ENCODE data around the gene CCDC71. TPM values are rescaled to one million over a fixed set of nuclear protein-coding genes. Genes with fewer than 3 reads are reported as not detected.

CCDC71 gene
- total and polyA plus RNA-seq, 2 of the 13 experiments (the other 11 are each of a cell fraction or from before 2014, with no cell fraction given): 9.7 to 14.3 TPM

DNA sequence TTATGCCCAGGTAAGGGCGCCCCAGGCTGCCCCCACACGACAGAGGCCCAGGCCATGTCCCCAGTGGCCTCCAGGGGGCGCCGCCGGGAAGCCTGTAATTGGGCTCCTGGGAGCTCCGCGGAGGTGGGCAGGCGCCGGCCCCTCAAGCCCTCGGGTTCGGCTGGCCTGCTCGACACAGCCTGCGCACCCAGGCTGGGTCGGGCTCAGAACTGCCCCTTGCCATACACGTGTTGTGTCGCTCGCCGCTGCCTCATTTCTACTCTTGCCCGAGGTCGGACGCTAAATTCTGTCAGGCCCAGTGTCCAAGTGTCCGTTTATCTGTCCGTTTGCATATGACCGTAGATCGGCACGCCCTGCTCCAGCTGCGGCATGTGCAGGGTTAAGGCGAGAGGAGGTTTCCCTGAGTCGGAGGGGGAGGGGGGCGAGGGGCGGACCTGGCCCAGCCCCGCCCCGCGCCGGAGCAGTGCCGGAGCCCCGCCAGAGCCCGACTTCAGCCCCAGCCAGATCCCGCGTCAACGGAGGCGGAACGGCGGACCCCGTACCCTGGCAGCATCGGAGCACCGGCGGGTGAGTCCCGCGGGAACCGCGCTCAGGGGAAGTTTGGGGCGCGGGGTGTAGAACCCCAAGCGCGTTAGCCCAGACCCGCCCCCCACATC is 5.1 kb upstream of the CCDC71 start, which contains the start of gene KLHDC8B (continued):
- TF ChIP-seq CC2D1A (CRISPR knock-in tag; IDR thresholded peaks at IDR 0.05) (0 out of 2 replicates have a peak, but pooled peaks have one; percentile 4), GATAD1 (CRISPR knock-in tag; IDR thresholded peaks at IDR 0.05) (0 out of 2 replicates have a peak, but pooled peaks have one; percentile 34), ZNF605 (CRISPR knock-in tag; IDR thresholded peaks at IDR 0.05) (peak; percentile 80), SAP130 (CRISPR knock-in tag; IDR thresholded peaks at IDR 0.05; ENCODE audit: low read depth) (peak; percentile 82), MYC (CRISPR knock-in tag; IDR thresholded peaks at IDR 0.05; ENCODE audit: borderline replicate concordance) (peak; percentile 79), ZBTB7B (CRISPR knock-in tag; IDR thresholded peaks at IDR 0.05) (peak; percentile 76; the same call in 1 of the 2 replicates), XRCC5 (optimal IDR thresholded peaks at IDR 0.05; ENCODE audit: low read length) (peak; percentile 91), EEA1 (CRISPR knock-in tag; IDR thresholded peaks at IDR 0.05; ENCODE audit: borderline replicate concordance) (0 out of 2 replicates have a peak, but pooled peaks have one; percentile 48), SPEN (CRISPR knock-in tag; IDR thresholded peaks at IDR 0.05; ENCODE audit: low read depth) (peak; percentile 72; the same call in 1 of the 2 replicates), PAX8 (CRISPR knock-in tag; IDR thresholded peaks at IDR 0.05; ENCODE audit: borderline replicate concordance) (0 out of 2 replicates have a peak, but pooled peaks have one; percentile 43), KDM3A (CRISPR knock-in tag; IDR thresholded peaks at IDR 0.05; ENCODE audit: low read depth) (peak; percentile 29; the same call in 1 of the 2 replicates), SRY (CRISPR knock-in tag; IDR thresholded peaks at IDR 0.05) (peak; percentile 87), KMT2A (CRISPR knock-in tag; IDR thresholded peaks at IDR 0.05) (peak; percentile 61)
- TF ChIP-seq, protein P1, sequence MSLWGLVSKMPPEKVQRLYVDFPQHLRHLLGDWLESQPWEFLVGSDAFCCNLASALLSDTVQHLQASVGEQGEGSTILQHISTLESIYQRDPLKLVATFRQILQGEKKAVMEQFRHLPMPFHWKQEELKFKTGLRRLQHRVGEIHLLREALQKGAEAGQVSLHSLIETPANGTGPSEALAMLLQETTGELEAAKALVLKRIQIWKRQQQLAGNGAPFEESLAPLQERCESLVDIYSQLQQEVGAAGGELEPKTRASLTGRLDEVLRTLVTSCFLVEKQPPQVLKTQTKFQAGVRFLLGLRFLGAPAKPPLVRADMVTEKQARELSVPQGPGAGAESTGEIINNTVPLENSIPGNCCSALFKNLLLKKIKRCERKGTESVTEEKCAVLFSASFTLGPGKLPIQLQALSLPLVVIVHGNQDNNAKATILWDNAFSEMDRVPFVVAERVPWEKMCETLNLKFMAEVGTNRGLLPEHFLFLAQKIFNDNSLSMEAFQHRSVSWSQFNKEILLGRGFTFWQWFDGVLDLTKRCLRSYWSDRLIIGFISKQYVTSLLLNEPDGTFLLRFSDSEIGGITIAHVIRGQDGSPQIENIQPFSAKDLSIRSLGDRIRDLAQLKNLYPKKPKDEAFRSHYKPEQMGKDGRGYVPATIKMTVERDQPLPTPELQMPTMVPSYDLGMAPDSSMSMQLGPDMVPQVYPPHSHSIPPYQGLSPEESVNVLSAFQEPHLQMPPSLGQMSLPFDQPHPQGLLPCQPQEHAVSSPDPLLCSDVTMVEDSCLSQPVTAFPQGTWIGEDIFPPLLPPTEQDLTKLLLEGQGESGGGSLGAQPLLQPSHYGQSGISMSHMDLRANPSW (CRISPR knock-in tag; IDR thresholded peaks at IDR 0.05; ENCODE audit: borderline replicate concordance): no peak
- TF ChIP-seq, protein P2, sequence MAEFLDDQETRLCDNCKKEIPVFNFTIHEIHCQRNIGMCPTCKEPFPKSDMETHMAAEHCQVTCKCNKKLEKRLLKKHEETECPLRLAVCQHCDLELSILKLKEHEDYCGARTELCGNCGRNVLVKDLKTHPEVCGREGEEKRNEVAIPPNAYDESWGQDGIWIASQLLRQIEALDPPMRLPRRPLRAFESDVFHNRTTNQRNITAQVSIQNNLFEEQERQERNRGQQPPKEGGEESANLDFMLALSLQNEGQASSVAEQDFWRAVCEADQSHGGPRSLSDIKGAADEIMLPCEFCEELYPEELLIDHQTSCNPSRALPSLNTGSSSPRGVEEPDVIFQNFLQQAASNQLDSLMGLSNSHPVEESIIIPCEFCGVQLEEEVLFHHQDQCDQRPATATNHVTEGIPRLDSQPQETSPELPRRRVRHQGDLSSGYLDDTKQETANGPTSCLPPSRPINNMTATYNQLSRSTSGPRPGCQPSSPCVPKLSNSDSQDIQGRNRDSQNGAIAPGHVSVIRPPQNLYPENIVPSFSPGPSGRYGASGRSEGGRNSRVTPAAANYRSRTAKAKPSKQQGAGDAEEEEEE (CRISPR knock-in tag; IDR thresholded peaks at IDR 0.05; ENCODE audit: borderline replicate concordance): no peak
- TF ChIP-seq, protein P3, sequence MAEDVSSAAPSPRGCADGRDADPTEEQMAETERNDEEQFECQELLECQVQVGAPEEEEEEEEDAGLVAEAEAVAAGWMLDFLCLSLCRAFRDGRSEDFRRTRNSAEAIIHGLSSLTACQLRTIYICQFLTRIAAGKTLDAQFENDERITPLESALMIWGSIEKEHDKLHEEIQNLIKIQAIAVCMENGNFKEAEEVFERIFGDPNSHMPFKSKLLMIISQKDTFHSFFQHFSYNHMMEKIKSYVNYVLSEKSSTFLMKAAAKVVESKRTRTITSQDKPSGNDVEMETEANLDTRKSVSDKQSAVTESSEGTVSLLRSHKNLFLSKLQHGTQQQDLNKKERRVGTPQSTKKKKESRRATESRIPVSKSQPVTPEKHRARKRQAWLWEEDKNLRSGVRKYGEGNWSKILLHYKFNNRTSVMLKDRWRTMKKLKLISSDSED (CRISPR knock-in tag; IDR thresholded peaks at IDR 0.05): no peak
- TF ChIP-seq, protein P4, sequence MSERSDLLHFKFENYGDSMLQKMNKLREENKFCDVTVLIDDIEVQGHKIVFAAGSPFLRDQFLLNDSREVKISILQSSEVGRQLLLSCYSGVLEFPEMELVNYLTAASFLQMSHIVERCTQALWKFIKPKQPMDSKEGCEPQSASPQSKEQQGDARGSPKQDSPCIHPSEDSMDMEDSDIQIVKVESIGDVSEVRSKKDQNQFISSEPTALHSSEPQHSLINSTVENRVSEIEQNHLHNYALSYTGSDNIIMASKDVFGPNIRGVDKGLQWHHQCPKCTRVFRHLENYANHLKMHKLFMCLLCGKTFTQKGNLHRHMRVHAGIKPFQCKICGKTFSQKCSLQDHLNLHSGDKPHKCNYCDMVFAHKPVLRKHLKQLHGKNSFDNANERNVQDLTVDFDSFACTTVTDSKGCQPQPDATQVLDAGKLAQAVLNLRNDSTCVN (CRISPR knock-in tag; IDR thresholded peaks at IDR 0.05; ENCODE audit: borderline replicate concordance): peak; percentile 3; the same call in 1 of the 2 replicates
- TF ChIP-seq, protein P5, sequence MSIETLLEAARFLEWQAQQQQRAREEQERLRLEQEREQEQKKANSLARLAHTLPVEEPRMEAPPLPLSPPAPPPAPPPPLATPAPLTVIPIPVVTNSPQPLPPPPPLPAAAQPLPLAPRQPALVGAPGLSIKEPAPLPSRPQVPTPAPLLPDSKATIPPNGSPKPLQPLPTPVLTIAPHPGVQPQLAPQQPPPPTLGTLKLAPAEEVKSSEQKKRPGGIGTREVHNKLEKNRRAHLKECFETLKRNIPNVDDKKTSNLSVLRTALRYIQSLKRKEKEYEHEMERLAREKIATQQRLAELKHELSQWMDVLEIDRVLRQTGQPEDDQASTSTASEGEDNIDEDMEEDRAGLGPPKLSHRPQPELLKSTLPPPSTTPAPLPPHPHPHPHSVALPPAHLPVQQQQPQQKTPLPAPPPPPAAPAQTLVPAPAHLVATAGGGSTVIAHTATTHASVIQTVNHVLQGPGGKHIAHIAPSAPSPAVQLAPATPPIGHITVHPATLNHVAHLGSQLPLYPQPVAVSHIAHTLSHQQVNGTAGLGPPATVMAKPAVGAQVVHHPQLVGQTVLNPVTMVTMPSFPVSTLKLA (IDR thresholded peaks at IDR 0.05): peak; percentile 22; the same call in 1 of the 2 replicates
- TF ChIP-seq, protein P6, sequence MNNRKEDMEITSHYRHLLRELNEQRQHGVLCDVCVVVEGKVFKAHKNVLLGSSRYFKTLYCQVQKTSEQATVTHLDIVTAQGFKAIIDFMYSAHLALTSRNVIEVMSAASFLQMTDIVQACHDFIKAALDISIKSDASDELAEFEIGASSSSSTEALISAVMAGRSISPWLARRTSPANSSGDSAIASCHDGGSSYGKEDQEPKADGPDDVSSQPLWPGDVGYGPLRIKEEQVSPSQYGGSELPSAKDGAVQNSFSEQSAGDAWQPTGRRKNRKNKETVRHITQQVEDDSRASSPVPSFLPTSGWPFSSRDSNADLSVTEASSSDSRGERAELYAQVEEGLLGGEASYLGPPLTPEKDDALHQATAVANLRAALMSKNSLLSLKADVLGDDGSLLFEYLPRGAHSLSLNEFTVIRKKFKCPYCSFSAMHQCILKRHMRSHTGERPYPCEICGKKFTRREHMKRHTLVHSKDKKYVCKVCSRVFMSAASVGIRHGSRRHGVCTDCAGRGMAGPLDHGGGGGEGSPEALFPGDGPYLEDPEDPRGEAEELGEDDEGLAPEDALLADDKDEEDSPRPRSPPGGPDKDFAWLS (CRISPR knock-in tag; IDR thresholded peaks at IDR 0.05; ENCODE audit: borderline replicate concordance): no peak

Data from HepG2 (cell line).